Neural cell (in vitro differentiated cells): Measurements from ENCODE around the gene DPYSL4.

Experiments
- EZH2 ChIP-seq: fragments of 200-600, 300-800 bp; shearing (Covaris generic), sonication (generic); IDR thresholded peaks from 2 replicates; pipeline ENCODE4 v1.6.1; 2014; ENCODE audit warnings: antibody characterized with exemption, low read length, borderline replicate concordance, mild to moderate bottlenecking; ENCODE audit not compliant: insufficient read depth, poor library complexity, severe bottlenecking
- TF ChIP-seq, protein P1 (sequence below): fragments of 450-650 bp; IDR thresholded peaks from 2 replicates; pipeline ENCODE4 v1.5.1; 2014; ENCODE audit warnings: antibody characterized with exemption, mild to moderate bottlenecking, moderate library complexity; ENCODE audit not compliant: poor library complexity, severe bottlenecking

DNA sequence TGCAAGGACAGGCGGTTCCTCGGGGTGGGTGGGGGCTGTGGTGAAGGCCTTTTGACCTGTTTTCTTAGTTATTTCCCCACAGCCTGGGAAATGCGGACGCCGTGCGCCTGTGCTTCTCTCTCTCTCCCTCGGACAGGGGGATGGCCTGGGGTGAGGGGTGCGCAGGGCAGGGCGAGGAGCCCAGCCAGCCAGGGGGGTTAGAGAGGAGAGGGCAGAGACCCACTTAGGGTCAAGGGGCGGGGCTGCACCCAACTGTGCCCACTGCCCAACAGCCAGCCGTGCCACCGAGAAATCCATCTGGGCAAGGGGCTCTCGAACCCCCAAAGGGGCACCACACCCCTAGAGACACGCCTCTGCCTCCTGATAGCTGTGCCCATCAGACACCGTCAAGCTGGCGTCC is 53.8 kb downstream of the DPYSL4 start:
- TF ChIP-seq EZH2 = no peak
- TF ChIP-seq, protein P1, sequence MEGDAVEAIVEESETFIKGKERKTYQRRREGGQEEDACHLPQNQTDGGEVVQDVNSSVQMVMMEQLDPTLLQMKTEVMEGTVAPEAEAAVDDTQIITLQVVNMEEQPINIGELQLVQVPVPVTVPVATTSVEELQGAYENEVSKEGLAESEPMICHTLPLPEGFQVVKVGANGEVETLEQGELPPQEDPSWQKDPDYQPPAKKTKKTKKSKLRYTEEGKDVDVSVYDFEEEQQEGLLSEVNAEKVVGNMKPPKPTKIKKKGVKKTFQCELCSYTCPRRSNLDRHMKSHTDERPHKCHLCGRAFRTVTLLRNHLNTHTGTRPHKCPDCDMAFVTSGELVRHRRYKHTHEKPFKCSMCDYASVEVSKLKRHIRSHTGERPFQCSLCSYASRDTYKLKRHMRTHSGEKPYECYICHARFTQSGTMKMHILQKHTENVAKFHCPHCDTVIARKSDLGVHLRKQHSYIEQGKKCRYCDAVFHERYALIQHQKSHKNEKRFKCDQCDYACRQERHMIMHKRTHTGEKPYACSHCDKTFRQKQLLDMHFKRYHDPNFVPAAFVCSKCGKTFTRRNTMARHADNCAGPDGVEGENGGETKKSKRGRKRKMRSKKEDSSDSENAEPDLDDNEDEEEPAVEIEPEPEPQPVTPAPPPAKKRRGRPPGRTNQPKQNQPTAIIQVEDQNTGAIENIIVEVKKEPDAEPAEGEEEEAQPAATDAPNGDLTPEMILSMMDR = no peak
